ENCODE data around the gene ADK. TPM values are rescaled to one million over a fixed set of nuclear protein-coding genes. Genes with fewer than 3 reads are reported as not detected.

ADK gene
- total RNA-seq, 4 donors from 2014 or later: 15.9 to 28.8 (median 23.3) TPM

GRCh38 chr10:74672430-74673165, 521.6 kb downstream of the ADK start:
- Histone ChIP-seq H3K36me3 (no peaks in the 10 kb centered on the region), H3K9me3 (no peaks in the 10 kb centered on the region), H3K27ac (peak overlapping the region; percentile 73 to 82 (median 79)), H3K27me3 (no peaks in the 10 kb centered on the region), H3K4me3 (no peak overlapping the region), H3K4me1 (peaks cover 29 to 52% of the 10 kb centered on the region in 2 donors)
- intact Hi-C loops (cut with DNase I; ENCODE audit: low total_unique reads) (loop anchor here (5.0 kb wide), 1 partner anchor 80 kb away; no protein-coding TSS in a partner anchor), in situ Hi-C loops (cut with MboI; ENCODE audit: low sequenced_read_pairs in 4 of 4) (no loop called here)
- no peak for TF ChIP-seq POLR2A (IDR thresholded peaks at IDR 0.05)
- TF ChIP-seq, protein P1, sequence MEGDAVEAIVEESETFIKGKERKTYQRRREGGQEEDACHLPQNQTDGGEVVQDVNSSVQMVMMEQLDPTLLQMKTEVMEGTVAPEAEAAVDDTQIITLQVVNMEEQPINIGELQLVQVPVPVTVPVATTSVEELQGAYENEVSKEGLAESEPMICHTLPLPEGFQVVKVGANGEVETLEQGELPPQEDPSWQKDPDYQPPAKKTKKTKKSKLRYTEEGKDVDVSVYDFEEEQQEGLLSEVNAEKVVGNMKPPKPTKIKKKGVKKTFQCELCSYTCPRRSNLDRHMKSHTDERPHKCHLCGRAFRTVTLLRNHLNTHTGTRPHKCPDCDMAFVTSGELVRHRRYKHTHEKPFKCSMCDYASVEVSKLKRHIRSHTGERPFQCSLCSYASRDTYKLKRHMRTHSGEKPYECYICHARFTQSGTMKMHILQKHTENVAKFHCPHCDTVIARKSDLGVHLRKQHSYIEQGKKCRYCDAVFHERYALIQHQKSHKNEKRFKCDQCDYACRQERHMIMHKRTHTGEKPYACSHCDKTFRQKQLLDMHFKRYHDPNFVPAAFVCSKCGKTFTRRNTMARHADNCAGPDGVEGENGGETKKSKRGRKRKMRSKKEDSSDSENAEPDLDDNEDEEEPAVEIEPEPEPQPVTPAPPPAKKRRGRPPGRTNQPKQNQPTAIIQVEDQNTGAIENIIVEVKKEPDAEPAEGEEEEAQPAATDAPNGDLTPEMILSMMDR (IDR thresholded peaks at IDR 0.05 in 4 of 5, conservative IDR thresholded peaks at IDR 0.05 in 1 of 5): no peak
- DNase-seq (no peak), ATAC-seq (peak; percentile 88 to 95)

- H3K27me3 ChIP-seq: no peaks in the 10 kb centered on the region
- no peak for TF ChIP-seq POLR2A (IDR thresholded peaks at IDR 0.05)
- TF ChIP-seq, protein P1 (IDR thresholded peaks at IDR 0.05 in 4 of 5, conservative IDR thresholded peaks at IDR 0.05 in 1 of 5): no peak
- in situ Hi-C loops (cut with MboI; ENCODE audit: low sequenced_read_pairs in 4 of 4): no loop called here
- no peak for DNase-seq
- H3K36me3 ChIP-seq: no peaks in the 10 kb centered on the region
- no peak overlapping the region for H3K4me3 ChIP-seq
- intact Hi-C loops (cut with DNase I; ENCODE audit: low total_unique reads): loop anchor here (5.0 kb wide), 1 partner anchor 83 kb away; no protein-coding TSS in a partner anchor
- no peak for ATAC-seq
- no peaks in the 10 kb centered on the region for H3K9me3 ChIP-seq
- peak overlapping the region in 1 of 4 donors; percentile 47 for H3K27ac ChIP-seq
- peaks cover 32 to 59% of the 10 kb centered on the region in 2 donors for H3K4me1 ChIP-seq
These were observed 523.9 kb downstream of the ADK start for GRCh38 chr10:74674927-74675326.

GRCh38 chr10:74675484-74675883, 524.5 kb downstream of the ADK start:
- no peak for ATAC-seq
- H3K27me3 ChIP-seq: no peaks in the 10 kb centered on the region
- H3K27ac ChIP-seq: peak overlapping the region in 1 of 4 donors; percentile 47
- in situ Hi-C loops (cut with MboI; ENCODE audit: low sequenced_read_pairs in 4 of 4) (no loop called here), intact Hi-C loops (cut with DNase I; ENCODE audit: low total_unique reads) (no loop called here)
- no peaks in the 10 kb centered on the region for H3K36me3 ChIP-seq
- DNase-seq: no peak
- no peaks in the 10 kb centered on the region for H3K9me3 ChIP-seq
- TF ChIP-seq, protein P1 (IDR thresholded peaks at IDR 0.05 in 4 of 5, conservative IDR thresholded peaks at IDR 0.05 in 1 of 5): no peak
- TF ChIP-seq POLR2A (IDR thresholded peaks at IDR 0.05): no peak
- peaks cover 27 to 54% of the 10 kb centered on the region in 2 donors for H3K4me1 ChIP-seq
- no peak overlapping the region for H3K4me3 ChIP-seq

DNA sequence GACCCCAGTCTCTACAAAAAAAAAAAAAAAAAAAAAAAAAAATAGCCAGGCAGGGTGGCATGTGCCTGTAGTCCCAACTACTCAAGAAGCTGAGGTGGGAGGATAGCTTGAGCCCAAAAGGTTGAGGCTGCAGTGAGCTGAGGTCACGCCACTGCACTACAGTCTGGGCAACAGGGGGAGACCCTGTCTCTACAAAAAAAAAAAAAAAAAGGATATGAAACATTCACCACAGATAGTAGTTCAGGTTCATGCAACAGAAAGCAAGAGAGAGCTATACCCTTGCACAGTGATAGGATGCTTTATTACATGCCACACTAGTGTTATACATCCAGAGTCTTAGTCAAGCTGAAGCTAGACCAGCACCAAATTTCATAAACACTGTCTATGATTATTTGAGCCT, 526.9 kb downstream of the ADK start:
- ATAC-seq: no peak

More for the DNA sequence above, 526.9 kb downstream of the ADK start:
- Histone ChIP-seq H3K4me1 (peaks cover 18 to 34% of the 10 kb centered on the region in 2 donors), H3K9me3 (no peaks in the 10 kb centered on the region), H3K4me3 (no peak overlapping the region), H3K27ac (no peak overlapping the region), H3K36me3 (no peaks in the 10 kb centered on the region), H3K27me3 (no peaks in the 10 kb centered on the region)
- DNase-seq: no peak
- in situ Hi-C loops (cut with MboI; ENCODE audit: low sequenced_read_pairs in 4 of 4): no loop called here
- TF ChIP-seq, protein P1 (IDR thresholded peaks at IDR 0.05 in 4 of 5, conservative IDR thresholded peaks at IDR 0.05 in 1 of 5): no peak
- TF ChIP-seq POLR2A (IDR thresholded peaks at IDR 0.05): no peak
- intact Hi-C loops (cut with DNase I; ENCODE audit: low total_unique reads): no loop called here
